ENCODE measurements around the gene DIPK1B. TPM values are rescaled to one million over a fixed set of nuclear protein-coding genes. Genes with fewer than 3 reads are reported as not detected.

DIPK1B gene
- total RNA-seq: 121 and 158 TPM in 2 replicates

GRCh38 chr9:136711751-136712689, at the start of gene DIPK1B:
DIPK1B (plus strand) TSS chr9:136712572; CDS start chr9:136712666, 94 bp downstream.

GRCh38 chr9:136662656-136663581, 49.5 kb upstream of the DIPK1B start, which contains the start of gene EGFL7:
EGFL7 (plus strand) TSS chr9:136662916; CDS start chr9:136668283, 5,367 bp downstream.

GRCh38 chr9:136686794-136687711, 25.3 kb upstream of the DIPK1B start, which contains the start of gene AGPAT2:
AGPAT2 (minus strand) TSS chr9:136687457; CDS start chr9:136687357, 100 bp downstream.

GRCh38 chr9:136742591-136743391, 30.4 kb downstream of the DIPK1B start, which contains the start of gene LCN10:
LCN10 (minus strand) TSS chr9:136742940; CDS start chr9:136742903, 37 bp downstream.

DNA sequence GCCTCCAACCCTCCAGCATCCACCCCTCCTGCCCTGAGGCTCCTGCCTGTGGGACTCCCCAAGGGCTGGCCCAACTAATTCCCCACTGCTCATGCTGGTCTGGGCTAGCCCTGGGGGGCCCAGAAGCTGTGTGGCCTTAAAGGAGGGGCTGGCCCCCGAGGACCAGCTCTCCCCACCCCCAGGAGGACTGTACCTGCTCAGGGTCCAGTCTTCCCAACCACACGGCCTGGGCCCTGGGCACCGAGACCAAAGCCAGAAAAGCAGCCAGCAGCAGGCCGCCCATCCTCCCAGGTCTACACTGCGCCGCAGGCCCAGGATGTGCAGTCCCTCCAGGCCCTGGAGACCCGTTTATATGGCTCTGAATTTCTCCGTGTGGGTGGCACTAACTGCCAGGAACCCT, 35.8 kb downstream of the DIPK1B start, which contains the start of gene LCN6:
TSS of gene LCN6 (minus strand) at position 325 of the 400 bp plus-strand sequence. CDS start at position 283, 42 bp downstream.

GRCh38 chr9:136764301-136764891, 52.0 kb downstream of the DIPK1B start, which contains the start of gene LCN15:
LCN15 (minus strand) TSS chr9:136764518; CDS start chr9:136764488, 30 bp downstream.

Small RNA genes lying within 50 kb of the gene (small RNA-seq; reads per million reads assigned to genes)
- gene MIR126: 169,245 reads per million, percentile 100 among the genes with 10 or more reads in this experiment
- gene MIR6722: not detected

Other genes starting within 250 kb of the DIPK1B start
- 56.5 and 57.2 TPM in 2 replicates for gene SEC16A, start 229.5 kb upstream of the DIPK1B start, total RNA-seq
- gene NOTCH1, start 166.5 kb upstream of the DIPK1B start, total RNA-seq: 116 and 138 TPM in 2 replicates
- gene EGFL7, start 49.7 kb upstream of the DIPK1B start, total RNA-seq: 400 and 489 TPM in 2 replicates
- gene AGPAT2, start 25.1 kb upstream of the DIPK1B start, total RNA-seq: 29.1 and 43.1 TPM in 2 replicates
- not detected in 2 replicates for gene LCN10, start 30.4 kb downstream of the DIPK1B start, total RNA-seq
- not detected in 2 replicates for gene LCN6, start 36.0 kb downstream of the DIPK1B start, total RNA-seq
- gene LCN8, start 45.7 kb downstream of the DIPK1B start, total RNA-seq: not detected in 2 replicates
- gene LCN15, start 51.9 kb downstream of the DIPK1B start, total RNA-seq: not detected in 2 replicates
- 42.9 and 43.6 TPM in 2 replicates for gene TMEM141, start 78.8 kb downstream of the DIPK1B start, total RNA-seq
- 0.13 TPM in 1 of 2 replicates, not detected in the other for gene CCDC183, start 83.8 kb downstream of the DIPK1B start, total RNA-seq
- gene RABL6, start 95.4 kb downstream of the DIPK1B start, total RNA-seq: 68.1 and 77.0 TPM in 2 replicates
- gene AJM1, start 129.9 kb downstream of the DIPK1B start, total RNA-seq: 0.66 and 0.72 TPM in 2 replicates
- 51.4 and 81.0 TPM in 2 replicates for gene PHPT1, start 136.8 kb downstream of the DIPK1B start, total RNA-seq
- 1.9 and 2.0 TPM in 2 replicates for gene MAMDC4, start 139.8 kb downstream of the DIPK1B start, total RNA-seq
- 173 and 174 TPM in 2 replicates for gene EDF1, start 153.7 kb downstream of the DIPK1B start, total RNA-seq
- 11.0 and 14.3 TPM in 2 replicates for gene TRAF2, start 173.9 kb downstream of the DIPK1B start, total RNA-seq
- 95.3 and 115 TPM in 2 replicates for gene FBXW5, start 232.2 kb downstream of the DIPK1B start, total RNA-seq
- not detected in 2 replicates for gene C8G, start 232.7 kb downstream of the DIPK1B start, total RNA-seq
- gene LCN12, start 239.7 kb downstream of the DIPK1B start, total RNA-seq: not detected in 2 replicates